IMR-90 (cell line): ENCODE data around the gene ARHGEF4. TPM values are rescaled to one million over a fixed set of nuclear protein-coding genes. Genes with fewer than 3 reads are reported as not detected.

Experiments used
- ATAC-seq: fragments of 200-7000 bp; cut with Tn5 transposase; 2 replicates; pipeline ENCODE4 v1.9.1; 2020; ENCODE audit warnings: low read depth, mild to moderate bottlenecking, moderate library complexity
- BruUV-seq: library from RNA; stranded (reverse); fragments of 400-500 nt; replicated peaks from 2 replicates; lab custom pipeline; 2021; lab: Mats Ljungman, UMichigan
- CTCF ChIA-PET: fragments of 300-600 bp; formaldehyde crosslinking; extraction: SDS; loops from one replicate; lab custom pipeline; 2021; ENCODE audit warnings: antibody characterized with exemption; lab: Yijun Ruan, JAX
- POLR2A ChIA-PET: fragments of 300-600 bp; sonication (Branson Sonifier 250); formaldehyde crosslinking; loops from one replicate; lab custom pipeline; 2022; ENCODE audit warnings: antibody characterized with exemption; ENCODE audit not compliant: unreplicated experiment; lab: Charles Lee
- DNase-seq: peaks from one replicate; pipeline ENCODE4 v3.0.0; 2013
- H2AFZ ChIP-seq: replicated peaks from 2 replicates; pipeline ENCODE3; 2013; ENCODE audit warnings: low read length, mild to moderate bottlenecking; ENCODE audit not compliant: poor library complexity
- H2AK5ac ChIP-seq: 2 replicates; pipeline ENCODE4 v1.6.1; 2013; ENCODE audit warnings: low read depth, low read length, inconsistent platforms
- H2AK9ac ChIP-seq: replicated peaks from 2 replicates; pipeline ENCODE3; 2013; ENCODE audit warnings: mild to moderate bottlenecking, low read depth, low read length, moderate library complexity; ENCODE audit not compliant: poor library complexity
- H2BK120ac ChIP-seq: 2 replicates; pipeline ENCODE4 v1.6.1; 2013; ENCODE audit warnings: low read depth, low read length, inconsistent platforms
- H2BK15ac ChIP-seq: 3 replicates; pipeline ENCODE4 v1.6.1; 2013; ENCODE audit warnings: low read depth, low read length, inconsistent platforms
- H2BK20ac ChIP-seq: 2 replicates; pipeline ENCODE4 v1.6.1; 2013; ENCODE audit warnings: low read depth, mild to moderate bottlenecking, inconsistent platforms, low read length, moderate library complexity
- H2BK5ac ChIP-seq: 2 replicates; pipeline ENCODE4 v1.6.1; 2013; ENCODE audit warnings: mild to moderate bottlenecking, low read depth, low read length, inconsistent platforms; ENCODE audit not compliant: poor library complexity, severe bottlenecking
- H3K14ac ChIP-seq: replicated peaks from 2 replicates; pipeline ENCODE4 v1.6.1; 2013; ENCODE audit warnings: low read depth, low read length, inconsistent platforms
- H3K18ac ChIP-seq: 2 replicates; pipeline ENCODE4 v1.6.1; 2013; ENCODE audit warnings: low read depth, low read length, control low read depth
- H3K23ac ChIP-seq: 2 replicates; pipeline ENCODE4 v1.6.1; 2013; ENCODE audit warnings: low read depth, low read length, inconsistent platforms
- H3K27ac ChIP-seq: 2 replicates; pipeline ENCODE4 v1.5.1; 2013; ENCODE audit warnings: mild to moderate bottlenecking, control low read depth, low read length; ENCODE audit not compliant: insufficient read depth
- H3K27me3 ChIP-seq: 2 replicates; pipeline ENCODE4 v1.6.1; 2013; ENCODE audit warnings: low read length; ENCODE audit not compliant: control insufficient read depth, insufficient read depth
- H3K36me3 ChIP-seq: 2 replicates; pipeline ENCODE4 v1.6.1; 2013; ENCODE audit warnings: low read length, mixed read lengths; ENCODE audit not compliant: control insufficient read depth, insufficient read depth
- H3K4ac ChIP-seq: 2 replicates; pipeline ENCODE4 v1.6.1; 2013; ENCODE audit warnings: low read depth, low read length, inconsistent platforms
- H3K4me1 ChIP-seq: 2 replicates; pipeline ENCODE4 v1.6.1; 2013; ENCODE audit warnings: low read length, mixed read lengths; ENCODE audit not compliant: control insufficient read depth, insufficient read depth
- H3K4me2 ChIP-seq: 2 replicates; pipeline ENCODE4 v1.6.1; 2013; ENCODE audit warnings: low read depth, mild to moderate bottlenecking, control low read depth, low read length, moderate library complexity
- H3K4me3 ChIP-seq: 2 replicates; pipeline ENCODE4 v1.5.1; 2013; ENCODE audit warnings: low read depth, mild to moderate bottlenecking, control low read depth, low read length, moderate library complexity; ENCODE audit not compliant: insufficient read depth
- H3K56ac ChIP-seq: 2 replicates; pipeline ENCODE4 v1.6.1; 2013; ENCODE audit warnings: low read length, inconsistent platforms; ENCODE audit not compliant: insufficient read depth; ENCODE audit errors: extremely low read depth
- H3K79me1 ChIP-seq, 2 experiments: 2 replicates each; pipeline ENCODE4 v1.6.1; 2013; ENCODE audit warnings: low read length in 2 of 2, inconsistent platforms in 1 of 2, low read depth in 1 of 2
- H3K9ac ChIP-seq: 2 replicates; pipeline ENCODE4 v1.6.1; 2013; ENCODE audit warnings: low read depth, low read length, control low read depth
- H3K9me1 ChIP-seq: 2 replicates; pipeline ENCODE4 v1.6.1; 2013; ENCODE audit warnings: low read length, inconsistent platforms; ENCODE audit not compliant: insufficient read depth
- H3K9me3 ChIP-seq: 2 replicates; pipeline ENCODE4 v1.6.1; 2013; ENCODE audit warnings: low read length; ENCODE audit not compliant: control insufficient read depth, insufficient read depth
- H4K20me1 ChIP-seq: 2 replicates; pipeline ENCODE4 v1.6.1; 2013; ENCODE audit warnings: low read length, inconsistent platforms; ENCODE audit not compliant: insufficient read depth
- H4K5ac ChIP-seq: 2 replicates; pipeline ENCODE4 v1.6.1; 2013; ENCODE audit warnings: mild to moderate bottlenecking, low read depth, low read length, control low read depth
- H4K8ac ChIP-seq, 2 experiments: 2 replicates each; pipeline ENCODE4 v1.6.1; 2013; ENCODE audit warnings: low read depth in 2 of 2, low read length in 2 of 2, control low read depth in 1 of 2, inconsistent platforms in 1 of 2
- H4K91ac ChIP-seq: 2 replicates; pipeline ENCODE4 v1.6.1; 2013; ENCODE audit warnings: low read depth, low read length, inconsistent platforms; ENCODE audit not compliant: insufficient read depth
- BHLHE40 ChIP-seq: fragments of 150-350 bp; IDR thresholded peaks from 2 replicates; pipeline ENCODE4 v1.6.1; 2016; ENCODE audit warnings: mild to moderate bottlenecking, low read depth, low read length
- CEBPB ChIP-seq: IDR thresholded peaks from 2 replicates; pipeline ENCODE4 v1.6.1; 2012; ENCODE audit warnings: low read depth, low read length, improper control_type of control experiment
- CHD1 ChIP-seq: IDR thresholded peaks from 2 replicates; pipeline ENCODE4 v1.6.1; 2012; ENCODE audit warnings: low read depth, low read length, improper control_type of control experiment
- FOS ChIP-seq: fragments of 150-350 bp; IDR thresholded peaks from 2 replicates; pipeline ENCODE4 v1.6.1; 2016; ENCODE audit warnings: low read depth, low read length
- MAFK ChIP-seq: IDR thresholded peaks from 2 replicates; pipeline ENCODE4 v1.6.1; 2012; ENCODE audit warnings: low read depth, low read length, improper control_type of control experiment
- MAZ ChIP-seq: IDR thresholded peaks from 2 replicates; pipeline ENCODE4 v1.6.1; 2012; ENCODE audit warnings: low read depth, mild to moderate bottlenecking, low read length, improper control_type of control experiment, moderate library complexity, borderline replicate concordance
- MXI1 ChIP-seq: IDR thresholded peaks from 2 replicates; pipeline ENCODE4 v1.6.1; 2012; ENCODE audit warnings: low read depth, mild to moderate bottlenecking, low read length, moderate library complexity, borderline replicate concordance
- POLR2A ChIP-seq: IDR thresholded peaks from 2 replicates; pipeline ENCODE4 v1.6.1; 2012; ENCODE audit warnings: mild to moderate bottlenecking, low read depth, low read length
- RAD21 ChIP-seq: IDR thresholded peaks from 2 replicates; pipeline ENCODE4 v1.6.1; 2012; ENCODE audit warnings: low read length, improper control_type of control experiment
- RCOR1 ChIP-seq: IDR thresholded peaks from 2 replicates; pipeline ENCODE4 v1.6.1; 2012; ENCODE audit warnings: mild to moderate bottlenecking, low read length, improper control_type of control experiment; ENCODE audit not compliant: insufficient replicate concordance
- RFX5 ChIP-seq: IDR thresholded peaks from 2 replicates; pipeline ENCODE4 v1.8.0; 2012; ENCODE audit warnings: low read depth, mild to moderate bottlenecking, low read length, moderate library complexity
- SMC3 ChIP-seq: fragments of 150-350 bp; IDR thresholded peaks from 2 replicates; pipeline ENCODE4 v1.6.1; 2016; ENCODE audit warnings: low read depth, mild to moderate bottlenecking, antibody characterized with exemption, low read length, moderate library complexity
- WGBS, 2 experiments: methylation state at CpG; one replicate each; pipeline versions ENCODE4 v1.1.5 to v1.1.7; 2013; ENCODE audit warnings: missing lambda C conversion rate in 2 of 2; ENCODE audit not compliant: insufficient read length in 1 of 2; ENCODE audit errors: extremely low coverage in 2 of 2; 5-methylcytosine and 5-hydroxymethylcytosine counted together
- dilution Hi-C: fragments of 300-500 bp; cut with HindIII; formaldehyde crosslinking; loops from one replicate; pipeline ENCODE4 v1.14.3; 2018; ENCODE audit warnings: low sequenced_read_pairs; ENCODE audit not compliant: unreplicated experiment
- in situ Hi-C: fragments of 300-500 bp; cut with MboI; formaldehyde crosslinking; loops from 3 replicates; pipeline ENCODE4 v1.14.3; 2019; ENCODE audit warnings: low sequenced_read_pairs, inconsistent platforms, mixed read lengths
- intact Hi-C: fragments of 100-400 bp; cut with micrococcal nuclease; formaldehyde crosslinking; loops from 2 replicates; pipeline ENCODE4 v1.10.0; 2022
- polyA plus RNA-seq, 3 experiments: library from polyadenylated mRNA; depleted of rRNA; stranded (reverse); fragments of >200 nt; gene quantifications; 2 replicates each; pipeline ENCODE4 v1.2.3, GENCODE V29; 2012; ENCODE audit warnings: low replicate concordance in 1 of 3
- total RNA-seq: library from RNA; depleted of rRNA; stranded (reverse); fragments of >200 nt; gene quantifications from 2 replicates; pipeline ENCODE4 v1.2.3, GENCODE V29; 2012
- TF ChIP-seq, protein P1 (sequence below): fragments of 150-350 bp; IDR thresholded peaks from 2 replicates; pipeline ENCODE4 v1.6.1; 2016; ENCODE audit warnings: low read depth, mild to moderate bottlenecking, low read length, moderate library complexity, borderline replicate concordance
- TF ChIP-seq, protein P2 (sequence below): fragments of 150-350 bp; IDR thresholded peaks from 2 replicates; pipeline ENCODE4 v1.6.1; 2017; ENCODE audit warnings: mild to moderate bottlenecking, antibody characterized with exemption, low read length, low read depth
- TF ChIP-seq, protein P3 (sequence below): conservative IDR thresholded peaks from 2 replicates; pipeline ENCODE4 v1.5.1; 2012; ENCODE audit warnings: mild to moderate bottlenecking, low read depth, low read length, improper control_type of control experiment

The ARHGEF4 gene
- total and polyA plus RNA-seq, 2 of the 4 experiments (the other 2 are of a cell fraction) = 2.7 to 5.0 TPM

DNA sequence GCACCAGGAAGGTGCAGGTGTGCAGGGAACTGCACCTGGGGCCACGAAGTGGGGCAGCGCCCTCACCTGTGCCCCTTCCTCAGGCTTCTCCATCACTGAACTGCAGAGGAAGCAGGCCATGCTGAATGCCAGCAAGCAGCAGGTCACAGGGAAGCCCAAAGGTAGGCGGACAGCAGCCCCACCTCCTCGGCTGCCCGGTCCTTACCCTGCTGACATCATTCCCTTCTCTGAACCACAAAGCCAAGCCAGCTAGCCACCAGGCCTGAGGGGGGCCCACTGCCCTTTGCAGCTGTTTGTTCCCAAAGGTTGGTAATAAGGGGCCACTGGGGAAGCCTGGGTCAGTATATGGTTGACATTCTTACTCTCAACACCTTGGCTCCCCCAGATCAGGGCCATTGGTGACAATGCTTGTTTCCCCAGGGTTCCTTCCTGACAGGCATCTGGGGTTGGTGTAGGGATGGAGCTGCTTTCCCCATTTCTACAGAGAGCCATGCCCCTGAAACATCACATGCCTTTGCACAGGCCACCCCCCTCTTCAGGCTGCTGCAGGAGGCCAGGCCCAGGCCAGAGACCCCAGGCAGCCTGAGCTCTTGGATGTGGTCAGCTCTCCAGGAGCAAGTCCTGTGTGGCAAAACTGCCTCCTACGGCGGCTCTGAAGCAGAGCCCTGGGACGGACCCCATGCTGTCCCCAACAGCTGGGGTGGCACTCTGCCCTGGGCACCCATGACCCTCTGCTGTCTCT, 208.7 kb downstream of the ARHGEF4 start:
- DNase-seq (no peak), ATAC-seq (no peak)
- TF ChIP-seq FOS (no peak), BHLHE40 (no peak), MAZ (no peak), POLR2A (no peak), RCOR1 (no peak), MXI1 (no peak), RAD21 (no peak), CEBPB (no peak), SMC3 (no peak), CHD1 (no peak), RFX5 (no peak), MAFK (no peak)
- TF ChIP-seq, protein P1, sequence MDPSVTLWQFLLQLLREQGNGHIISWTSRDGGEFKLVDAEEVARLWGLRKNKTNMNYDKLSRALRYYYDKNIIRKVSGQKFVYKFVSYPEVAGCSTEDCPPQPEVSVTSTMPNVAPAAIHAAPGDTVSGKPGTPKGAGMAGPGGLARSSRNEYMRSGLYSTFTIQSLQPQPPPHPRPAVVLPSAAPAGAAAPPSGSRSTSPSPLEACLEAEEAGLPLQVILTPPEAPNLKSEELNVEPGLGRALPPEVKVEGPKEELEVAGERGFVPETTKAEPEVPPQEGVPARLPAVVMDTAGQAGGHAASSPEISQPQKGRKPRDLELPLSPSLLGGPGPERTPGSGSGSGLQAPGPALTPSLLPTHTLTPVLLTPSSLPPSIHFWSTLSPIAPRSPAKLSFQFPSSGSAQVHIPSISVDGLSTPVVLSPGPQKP = no peak
- TF ChIP-seq, protein P2, sequence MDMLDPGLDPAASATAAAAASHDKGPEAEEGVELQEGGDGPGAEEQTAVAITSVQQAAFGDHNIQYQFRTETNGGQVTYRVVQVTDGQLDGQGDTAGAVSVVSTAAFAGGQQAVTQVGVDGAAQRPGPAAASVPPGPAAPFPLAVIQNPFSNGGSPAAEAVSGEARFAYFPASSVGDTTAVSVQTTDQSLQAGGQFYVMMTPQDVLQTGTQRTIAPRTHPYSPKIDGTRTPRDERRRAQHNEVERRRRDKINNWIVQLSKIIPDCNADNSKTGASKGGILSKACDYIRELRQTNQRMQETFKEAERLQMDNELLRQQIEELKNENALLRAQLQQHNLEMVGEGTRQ = no peak
- TF ChIP-seq, protein P3, sequence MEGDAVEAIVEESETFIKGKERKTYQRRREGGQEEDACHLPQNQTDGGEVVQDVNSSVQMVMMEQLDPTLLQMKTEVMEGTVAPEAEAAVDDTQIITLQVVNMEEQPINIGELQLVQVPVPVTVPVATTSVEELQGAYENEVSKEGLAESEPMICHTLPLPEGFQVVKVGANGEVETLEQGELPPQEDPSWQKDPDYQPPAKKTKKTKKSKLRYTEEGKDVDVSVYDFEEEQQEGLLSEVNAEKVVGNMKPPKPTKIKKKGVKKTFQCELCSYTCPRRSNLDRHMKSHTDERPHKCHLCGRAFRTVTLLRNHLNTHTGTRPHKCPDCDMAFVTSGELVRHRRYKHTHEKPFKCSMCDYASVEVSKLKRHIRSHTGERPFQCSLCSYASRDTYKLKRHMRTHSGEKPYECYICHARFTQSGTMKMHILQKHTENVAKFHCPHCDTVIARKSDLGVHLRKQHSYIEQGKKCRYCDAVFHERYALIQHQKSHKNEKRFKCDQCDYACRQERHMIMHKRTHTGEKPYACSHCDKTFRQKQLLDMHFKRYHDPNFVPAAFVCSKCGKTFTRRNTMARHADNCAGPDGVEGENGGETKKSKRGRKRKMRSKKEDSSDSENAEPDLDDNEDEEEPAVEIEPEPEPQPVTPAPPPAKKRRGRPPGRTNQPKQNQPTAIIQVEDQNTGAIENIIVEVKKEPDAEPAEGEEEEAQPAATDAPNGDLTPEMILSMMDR = no peak
- no peak overlapping the region for H2BK15ac ChIP-seq
- H4K5ac ChIP-seq = no peak overlapping the region
- POLR2A ChIA-PET = no interaction called here
- BruUV-seq = no TSS peak
- no peak overlapping the region for H3K18ac ChIP-seq
- H4K20me1 ChIP-seq = peaks cover 20% of the 10 kb centered on the region
- dilution Hi-C loops = no loop called here
- no peak overlapping the region for H4K8ac ChIP-seq
- no peak overlapping the region for H2AK9ac ChIP-seq
- no peak overlapping the region for H2BK120ac ChIP-seq
- no peak overlapping the region for H3K23ac ChIP-seq
- H2BK20ac ChIP-seq = no peak overlapping the region
- H2AK5ac ChIP-seq = no peak overlapping the region
- H3K4ac ChIP-seq = no peak overlapping the region
- no peak overlapping the region for H3K4me2 ChIP-seq
- H3K9ac ChIP-seq = no peak overlapping the region
- no peak overlapping the region for H3K56ac ChIP-seq
- peaks cover 6 to 8% of the 10 kb centered on the region in 2 experiments; a peak in 3 of 4 replicates for H3K79me1 ChIP-seq
- no peaks in the 10 kb centered on the region for H3K4me1 ChIP-seq
- no peaks in the 10 kb centered on the region; the same call in 1 of the 2 replicates for H3K27me3 ChIP-seq
- no peak overlapping the region for H3K4me3 ChIP-seq
- H3K9me1 ChIP-seq = no peaks in the 10 kb centered on the region
- no peak overlapping the region for H4K91ac ChIP-seq
- H2BK5ac ChIP-seq = no peak overlapping the region
- no peak overlapping the region for H3K14ac ChIP-seq
- in situ Hi-C loops = no loop called here
- no peak overlapping the region for H3K27ac ChIP-seq
- H3K36me3 ChIP-seq = peaks cover 29% of the 10 kb centered on the region
- intact Hi-C loops = no loop called here
- no peak overlapping the region for H2AFZ ChIP-seq
- 87% methylated on average over 5 of the region's 8 CpGs; no CpG with 5 or more reads in 1 of the 2 experiments for WGBS, 2 experiments
- CTCF ChIA-PET = interaction anchor here (0.5 kb wide), 1 partner anchor 13 kb away, joined by 3 read pairs; no protein-coding TSS in a partner anchor
- no peaks in the 10 kb centered on the region for H3K9me3 ChIP-seq
